Measurements from ENCODE around the gene FAM168A.

FAM168A gene

DNA sequence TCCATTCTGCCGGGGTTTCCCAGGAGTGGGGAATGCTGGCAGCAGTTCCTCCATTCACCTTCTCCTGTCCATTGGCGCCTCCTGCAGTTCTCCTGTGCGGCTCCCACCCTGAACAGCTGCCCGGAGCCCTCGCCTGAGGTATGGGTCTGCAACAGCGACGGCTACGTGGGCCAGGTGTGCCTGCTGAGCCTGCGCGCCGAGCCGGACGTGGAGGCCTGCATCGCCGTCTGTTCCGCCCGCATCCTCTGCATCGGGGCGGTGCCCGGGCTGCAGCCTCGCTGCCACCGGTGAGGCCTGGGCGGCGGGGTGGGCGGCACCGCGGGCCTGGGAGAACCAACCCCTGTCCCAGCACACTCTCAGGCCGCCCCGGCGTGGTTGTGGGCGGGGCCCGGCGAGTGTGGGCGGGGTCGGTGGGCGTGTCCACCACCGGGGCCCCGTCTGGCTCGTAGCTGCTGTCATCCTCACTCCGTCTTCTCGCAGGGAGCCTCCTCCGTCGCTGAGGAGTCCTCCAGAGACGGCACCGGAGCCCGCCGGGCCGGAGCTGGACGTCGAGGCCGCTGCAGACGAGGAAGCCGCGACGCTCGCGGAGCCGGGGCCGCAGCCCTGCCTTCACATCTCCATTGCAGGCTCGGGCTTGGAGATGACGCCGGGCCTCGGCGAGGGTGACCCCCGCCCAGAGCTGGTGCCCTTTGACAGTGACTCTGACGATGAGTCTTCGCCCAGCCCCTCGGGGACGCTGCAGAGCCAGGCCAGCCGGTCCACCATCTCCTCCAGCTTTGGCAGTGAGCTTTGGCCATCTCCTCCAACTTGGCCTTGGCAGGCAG, 235.7 kb downstream of the FAM168A start:
- Histone ChIP-seq H4K20me1 (ENCODE audit: control insufficient read depth, insufficient read depth, low read depth, low read length) (no peaks in the 10 kb centered on the region), H3K9me3 (ENCODE audit: control insufficient read depth, insufficient read depth, low read length) (no peaks in the 10 kb centered on the region), H3K36me3 (ENCODE audit: control insufficient read depth, low read length) (no peaks in the 10 kb centered on the region), H3K4me3 (ENCODE audit: low read length) (no peak overlapping the region), H3K27me3 (ENCODE audit: control insufficient read depth, low read length) (no peaks in the 10 kb centered on the region), H3K9me2 (replicated peaks; ENCODE audit: control insufficient read depth, low read length) (no peaks in the 10 kb centered on the region), H3K4me1 (ENCODE audit: control insufficient read depth, low read length) (peaks cover 34% of the 10 kb centered on the region), H3K79me2 (ENCODE audit: control insufficient read depth, low read length) (no peaks in the 10 kb centered on the region), H3F3A (ENCODE audit: control insufficient read depth, insufficient read depth) (peaks cover 4% of the 10 kb centered on the region; the same call in 1 of the 2 replicates), H3K27ac (ENCODE audit: low read depth, low read length) (no peak overlapping the region), H3K4me2 (ENCODE audit: low read length) (no peak overlapping the region)
- no peak for TF ChIP-seq EZH2phosphoT487 (IDR thresholded peaks at IDR 0.05; ENCODE audit: borderline replicate concordance, low read length)
- TF ChIP-seq, protein P1, sequence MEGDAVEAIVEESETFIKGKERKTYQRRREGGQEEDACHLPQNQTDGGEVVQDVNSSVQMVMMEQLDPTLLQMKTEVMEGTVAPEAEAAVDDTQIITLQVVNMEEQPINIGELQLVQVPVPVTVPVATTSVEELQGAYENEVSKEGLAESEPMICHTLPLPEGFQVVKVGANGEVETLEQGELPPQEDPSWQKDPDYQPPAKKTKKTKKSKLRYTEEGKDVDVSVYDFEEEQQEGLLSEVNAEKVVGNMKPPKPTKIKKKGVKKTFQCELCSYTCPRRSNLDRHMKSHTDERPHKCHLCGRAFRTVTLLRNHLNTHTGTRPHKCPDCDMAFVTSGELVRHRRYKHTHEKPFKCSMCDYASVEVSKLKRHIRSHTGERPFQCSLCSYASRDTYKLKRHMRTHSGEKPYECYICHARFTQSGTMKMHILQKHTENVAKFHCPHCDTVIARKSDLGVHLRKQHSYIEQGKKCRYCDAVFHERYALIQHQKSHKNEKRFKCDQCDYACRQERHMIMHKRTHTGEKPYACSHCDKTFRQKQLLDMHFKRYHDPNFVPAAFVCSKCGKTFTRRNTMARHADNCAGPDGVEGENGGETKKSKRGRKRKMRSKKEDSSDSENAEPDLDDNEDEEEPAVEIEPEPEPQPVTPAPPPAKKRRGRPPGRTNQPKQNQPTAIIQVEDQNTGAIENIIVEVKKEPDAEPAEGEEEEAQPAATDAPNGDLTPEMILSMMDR (IDR thresholded peaks at IDR 0.05; ENCODE audit: low read depth, low read length, poor library complexity, severe bottlenecking): no peak

DNA sequence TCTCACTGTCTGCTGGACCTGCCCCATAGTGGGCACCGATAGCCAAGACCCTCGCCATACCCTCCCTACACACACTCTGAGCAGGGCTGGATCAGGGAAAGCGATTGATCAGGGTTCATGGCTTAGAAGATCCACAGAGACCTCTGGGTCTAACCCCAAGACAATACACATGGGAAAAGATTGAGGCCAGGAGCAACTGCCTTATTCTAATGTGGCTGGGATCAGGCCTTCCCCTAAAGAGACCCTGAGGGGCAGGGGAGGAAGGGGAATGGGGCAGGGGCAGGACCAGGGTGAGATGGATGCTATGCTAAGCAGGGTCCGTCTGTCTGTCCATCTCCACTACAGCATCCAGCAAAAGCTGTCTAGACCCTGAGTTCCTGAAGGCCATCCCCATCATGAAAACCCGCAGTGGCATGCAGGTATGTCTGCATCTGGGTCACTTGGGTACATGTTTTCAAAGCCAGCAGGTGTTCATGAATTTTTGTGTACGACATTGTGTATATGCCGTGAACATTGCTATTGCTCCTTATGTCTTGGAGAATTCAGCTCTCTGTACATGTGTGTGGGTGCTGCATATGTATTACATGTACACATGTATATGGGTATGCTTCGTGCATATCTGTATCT, 237.1 kb downstream of the FAM168A start:
- TF ChIP-seq EZH2phosphoT487 (IDR thresholded peaks at IDR 0.05; ENCODE audit: borderline replicate concordance, low read length): no peak
- TF ChIP-seq, protein P1 (IDR thresholded peaks at IDR 0.05; ENCODE audit: low read depth, low read length, poor library complexity, severe bottlenecking): peak; percentile 3
- H3K27me3 ChIP-seq (ENCODE audit: control insufficient read depth, low read length): no peaks in the 10 kb centered on the region
- H4K20me1 ChIP-seq (ENCODE audit: control insufficient read depth, insufficient read depth, low read depth, low read length): no peaks in the 10 kb centered on the region
- H3K79me2 ChIP-seq (ENCODE audit: control insufficient read depth, low read length): no peaks in the 10 kb centered on the region
- peaks cover 21% of the 10 kb centered on the region for H3K4me1 ChIP-seq (ENCODE audit: control insufficient read depth, low read length)
- H3K27ac ChIP-seq (ENCODE audit: low read depth, low read length): no peak overlapping the region
- H3K4me2 ChIP-seq (ENCODE audit: low read length): no peak overlapping the region
- no peaks in the 10 kb centered on the region for H3K36me3 ChIP-seq (ENCODE audit: control insufficient read depth, low read length)
- H3K9me3 ChIP-seq (ENCODE audit: control insufficient read depth, insufficient read depth, low read length): no peaks in the 10 kb centered on the region
- peaks cover 4% of the 10 kb centered on the region; the same call in 1 of the 2 replicates for H3F3A ChIP-seq (ENCODE audit: control insufficient read depth, insufficient read depth)
- no peaks in the 10 kb centered on the region for H3K9me2 ChIP-seq (replicated peaks; ENCODE audit: control insufficient read depth, low read length)
- H3K4me3 ChIP-seq (ENCODE audit: low read length): no peak overlapping the region

DNA sequence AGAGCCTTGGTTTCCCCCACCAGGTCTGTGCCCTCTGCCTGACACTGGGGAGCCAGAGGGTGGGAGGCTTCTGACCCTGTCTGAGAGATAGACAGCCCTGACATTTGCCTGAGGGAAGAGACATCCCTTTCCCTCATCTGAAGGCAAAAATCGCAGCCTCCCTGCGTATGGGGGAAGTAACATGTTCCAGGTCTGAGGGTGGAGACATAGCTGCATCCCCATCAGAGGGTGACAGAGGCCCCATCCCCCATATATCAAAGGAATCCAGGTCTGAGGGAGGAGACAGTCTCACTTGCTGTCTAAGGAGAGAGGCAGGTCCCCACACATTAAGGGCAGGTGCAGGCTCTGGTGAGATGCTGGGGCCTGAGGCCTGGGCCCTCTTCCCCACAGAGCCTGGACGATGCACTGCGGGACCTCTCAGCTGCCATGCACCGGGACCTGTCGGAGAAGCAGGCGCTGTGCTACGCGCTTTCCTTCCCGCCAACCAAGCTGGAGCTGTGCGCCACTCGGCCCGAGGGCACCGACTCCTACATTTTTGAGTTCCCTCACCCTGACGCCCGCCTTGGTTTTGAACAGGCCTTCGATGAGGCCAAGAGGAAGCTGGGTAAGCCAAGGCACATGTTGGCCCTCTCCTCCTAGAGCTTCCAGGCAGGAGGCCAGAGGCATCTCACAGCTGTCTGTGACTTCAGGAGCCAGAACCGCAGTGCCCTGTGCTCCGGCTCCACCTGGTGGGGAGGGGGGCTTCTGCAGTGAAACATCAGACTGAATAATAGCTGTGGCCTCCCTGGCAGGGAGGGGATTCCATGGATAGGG, 237.8 kb downstream of the FAM168A start:
- Histone ChIP-seq H3K9me2 (replicated peaks; ENCODE audit: control insufficient read depth, low read length) (no peaks in the 10 kb centered on the region), H3K9me3 (ENCODE audit: control insufficient read depth, insufficient read depth, low read length) (no peaks in the 10 kb centered on the region), H3K27ac (ENCODE audit: low read depth, low read length) (no peak overlapping the region), H3K36me3 (ENCODE audit: control insufficient read depth, low read length) (no peaks in the 10 kb centered on the region), H3K4me3 (ENCODE audit: low read length) (no peak overlapping the region), H3F3A (ENCODE audit: control insufficient read depth, insufficient read depth) (peaks cover 2% of the 10 kb centered on the region; the same call in 1 of the 2 replicates), H3K4me1 (ENCODE audit: control insufficient read depth, low read length) (peaks cover 14% of the 10 kb centered on the region), H3K79me2 (ENCODE audit: control insufficient read depth, low read length) (no peaks in the 10 kb centered on the region), H4K20me1 (ENCODE audit: control insufficient read depth, insufficient read depth, low read depth, low read length) (no peaks in the 10 kb centered on the region), H3K27me3 (ENCODE audit: control insufficient read depth, low read length) (no peaks in the 10 kb centered on the region), H3K4me2 (ENCODE audit: low read length) (no peak overlapping the region)
- TF ChIP-seq, protein P1 (IDR thresholded peaks at IDR 0.05; ENCODE audit: low read depth, low read length, poor library complexity, severe bottlenecking): peak; percentile 64
- no peak for TF ChIP-seq EZH2phosphoT487 (IDR thresholded peaks at IDR 0.05; ENCODE audit: borderline replicate concordance, low read length)

All from DOHH2 (cell line).